HEK293 (cell line): ENCODE results near the gene LMF1.
A peak's percentile ranks its signal among the peaks of the same experiment; 100 is the strongest.

Source experiments
- CTCF ChIA-PET: fragments of 350-600 bp; formaldehyde crosslinking; extraction: SDS; loops from one replicate; lab custom pipeline; 2021; ENCODE audit warnings: antibody characterized with exemption; lab: Yijun Ruan, JAX
- POLR2A ChIA-PET: fragments of 300-600 bp; formaldehyde crosslinking; extraction: SDS; loops from one replicate; lab custom pipeline; 2020; ENCODE audit warnings: antibody characterized with exemption, inconsistent platforms; lab: Yijun Ruan, JAX
- H3K27ac ChIP-seq: fragments of 200-500 bp; sonication (Bioruptor generic); 2 replicates; pipeline ENCODE4 v1.5.1; 2014; ENCODE audit warnings: low read depth, low read length, control low read depth, inconsistent platforms; ENCODE audit errors: extremely low read depth
- H3K36me3 ChIP-seq, 2 experiments: fragments of 200-500 bp in 1 of 2; sonication (Bioruptor generic) in 1 of 2; 1 replicate in 1 of 2; 2 replicates in 1 of 2; pipeline ENCODE4 v1.5.1; 2014 to 2017; ENCODE audit warnings: inconsistent platforms in 2 of 2, low read length in 2 of 2; ENCODE audit not compliant: control insufficient read depth in 2 of 2, insufficient read depth in 1 of 2
- H3K4me1 ChIP-seq: fragments of 200-500 bp; sonication (Bioruptor generic); 2 replicates; pipeline ENCODE4 v1.5.1; 2014; ENCODE audit warnings: mild to moderate bottlenecking, low read length, inconsistent platforms; ENCODE audit not compliant: control insufficient read depth, insufficient read depth
- H3K4me3 ChIP-seq: 2 replicates; pipeline ENCODE4 v1.5.1; 2011; ENCODE audit warnings: low read depth, mild to moderate bottlenecking, control low read depth, low read length, moderate library complexity
- H3K9me3 ChIP-seq: fragments of 200-500 bp; sonication (Bioruptor generic); 2 replicates; pipeline ENCODE4 v1.5.1; 2014; ENCODE audit warnings: low read depth, low read length, inconsistent platforms; ENCODE audit not compliant: control insufficient read depth, insufficient read depth
- IKZF3 ChIP-seq: fragments of 450-650 bp; IDR thresholded peaks from 2 replicates; pipeline ENCODE4 v1.5.0; 2018; ENCODE audit warnings: missing biosample characterization, mild to moderate bottlenecking, missing genetic modification characterization, moderate library complexity
- KLF10 ChIP-seq: fragments of 450-650 bp; IDR thresholded peaks from 2 replicates; pipeline ENCODE4 v1.5.1; 2018; ENCODE audit warnings: missing biosample characterization, mild to moderate bottlenecking, missing genetic modification characterization
- REPIN1 ChIP-seq: fragments of 450-650 bp; formaldehyde crosslinking; IDR thresholded peaks from 2 replicates; pipeline ENCODE4 v1.5.1; 2017; ENCODE audit warnings: missing biosample characterization, missing genetic modification characterization, low read depth
- TSHZ1 ChIP-seq: fragments of 450-650 bp; formaldehyde crosslinking; IDR thresholded peaks from 2 replicates; pipeline ENCODE4 v1.5.1; 2016; ENCODE audit warnings: missing biosample characterization, missing genetic modification characterization, borderline replicate concordance
- ZBTB20 ChIP-seq: fragments of 450-650 bp; formaldehyde crosslinking; IDR thresholded peaks from 2 replicates; pipeline ENCODE4 v1.5.1; 2016; ENCODE audit warnings: missing biosample characterization, missing genetic modification characterization
- ZFP3 ChIP-seq: fragments of 450-650 bp; formaldehyde crosslinking; IDR thresholded peaks from 2 replicates; pipeline ENCODE4 v1.5.1; 2016; ENCODE audit warnings: low read depth, missing biosample characterization, missing genetic modification characterization
- ZFP69B ChIP-seq: fragments of 450-650 bp; formaldehyde crosslinking; IDR thresholded peaks from 2 replicates; pipeline ENCODE4 v1.5.1; 2016; ENCODE audit warnings: missing biosample characterization, missing genetic modification characterization
- ZNF132 ChIP-seq: fragments of 450-650 bp; formaldehyde crosslinking; IDR thresholded peaks from 2 replicates; pipeline ENCODE4 v1.5.1; 2017; ENCODE audit warnings: missing biosample characterization, missing genetic modification characterization, borderline replicate concordance
- ZNF174 ChIP-seq: fragments of 450-650 bp; formaldehyde crosslinking; IDR thresholded peaks from 2 replicates; pipeline ENCODE4 v1.5.0; 2017; ENCODE audit warnings: missing biosample characterization, mild to moderate bottlenecking, missing genetic modification characterization
- ZNF202 ChIP-seq: fragments of 450-650 bp; formaldehyde crosslinking; IDR thresholded peaks from 2 replicates; pipeline ENCODE4 v1.5.1; 2016; ENCODE audit warnings: missing biosample characterization, missing genetic modification characterization, borderline replicate concordance
- ZNF248 ChIP-seq: fragments of 450-650 bp; formaldehyde crosslinking; IDR thresholded peaks from 2 replicates; pipeline ENCODE4 v1.5.1; 2017; ENCODE audit warnings: missing biosample characterization, missing genetic modification characterization
- ZNF362 ChIP-seq: fragments of 450-650 bp; formaldehyde crosslinking; IDR thresholded peaks from 2 replicates; pipeline ENCODE4 v1.5.1; 2016; ENCODE audit warnings: missing biosample characterization, missing genetic modification characterization
- ZNF555 ChIP-seq: fragments of 450-650 bp; formaldehyde crosslinking; conservative IDR thresholded peaks from 2 replicates; pipeline ENCODE4 v1.5.1; 2017; ENCODE audit warnings: missing biosample characterization, mild to moderate bottlenecking, missing genetic modification characterization, inconsistent platforms
- ZNF585B ChIP-seq: fragments of 450-650 bp; formaldehyde crosslinking; IDR thresholded peaks from 2 replicates; pipeline ENCODE4 v1.5.1; 2016; ENCODE audit warnings: missing biosample characterization, missing genetic modification characterization
- ZNF664 ChIP-seq: fragments of 450-650 bp; formaldehyde crosslinking; IDR thresholded peaks from 2 replicates; pipeline ENCODE4 v1.5.1; 2016; ENCODE audit warnings: missing biosample characterization, missing genetic modification characterization
- ZSCAN30 ChIP-seq: fragments of 450-650 bp; IDR thresholded peaks from 2 replicates; pipeline ENCODE4 v1.5.1; 2018; ENCODE audit warnings: missing biosample characterization, mild to moderate bottlenecking, missing genetic modification characterization, moderate library complexity
- TF ChIP-seq, protein P1 (sequence below): fragments of 450-650 bp; formaldehyde crosslinking; IDR thresholded peaks from 2 replicates; pipeline ENCODE4 v1.5.1; 2016; ENCODE audit warnings: missing biosample characterization, missing genetic modification characterization
- TF ChIP-seq, protein P2 (sequence below): fragments of 450-650 bp; formaldehyde crosslinking; IDR thresholded peaks from 2 replicates; pipeline ENCODE4 v1.5.1; 2016; ENCODE audit warnings: missing biosample characterization, missing genetic modification characterization
- TF ChIP-seq, protein P3 (sequence below): sonication (generic); formaldehyde crosslinking; IDR thresholded peaks from 2 replicates; pipeline ENCODE4 v1.8.1; 2022; ENCODE audit warnings: mild to moderate bottlenecking, moderate library complexity, missing genetic modification reagents

LMF1 gene

GRCh38 chr16:877242-878071 is 93.3 kb downstream of the LMF1 start (continued):
- TF ChIP-seq IKZF3 (tag by site-specific recombination) (no peak), ZNF132 (tag by site-specific recombination) (no peak), ZNF664 (tag by site-specific recombination) (no peak), ZNF248 (no peak), ZNF555 (tag by site-specific recombination) (no peak)

GRCh38 chr16:876523-877241 is 94.1 kb downstream of the LMF1 start:
- no peak overlapping the region for H3K27ac ChIP-seq
- CTCF ChIA-PET = no interaction called here
- no peak for TF ChIP-seq ZNF362 (tag by site-specific recombination)
- TF ChIP-seq KLF10 (tag by site-specific recombination) = no peak
- TF ChIP-seq, protein P1, sequence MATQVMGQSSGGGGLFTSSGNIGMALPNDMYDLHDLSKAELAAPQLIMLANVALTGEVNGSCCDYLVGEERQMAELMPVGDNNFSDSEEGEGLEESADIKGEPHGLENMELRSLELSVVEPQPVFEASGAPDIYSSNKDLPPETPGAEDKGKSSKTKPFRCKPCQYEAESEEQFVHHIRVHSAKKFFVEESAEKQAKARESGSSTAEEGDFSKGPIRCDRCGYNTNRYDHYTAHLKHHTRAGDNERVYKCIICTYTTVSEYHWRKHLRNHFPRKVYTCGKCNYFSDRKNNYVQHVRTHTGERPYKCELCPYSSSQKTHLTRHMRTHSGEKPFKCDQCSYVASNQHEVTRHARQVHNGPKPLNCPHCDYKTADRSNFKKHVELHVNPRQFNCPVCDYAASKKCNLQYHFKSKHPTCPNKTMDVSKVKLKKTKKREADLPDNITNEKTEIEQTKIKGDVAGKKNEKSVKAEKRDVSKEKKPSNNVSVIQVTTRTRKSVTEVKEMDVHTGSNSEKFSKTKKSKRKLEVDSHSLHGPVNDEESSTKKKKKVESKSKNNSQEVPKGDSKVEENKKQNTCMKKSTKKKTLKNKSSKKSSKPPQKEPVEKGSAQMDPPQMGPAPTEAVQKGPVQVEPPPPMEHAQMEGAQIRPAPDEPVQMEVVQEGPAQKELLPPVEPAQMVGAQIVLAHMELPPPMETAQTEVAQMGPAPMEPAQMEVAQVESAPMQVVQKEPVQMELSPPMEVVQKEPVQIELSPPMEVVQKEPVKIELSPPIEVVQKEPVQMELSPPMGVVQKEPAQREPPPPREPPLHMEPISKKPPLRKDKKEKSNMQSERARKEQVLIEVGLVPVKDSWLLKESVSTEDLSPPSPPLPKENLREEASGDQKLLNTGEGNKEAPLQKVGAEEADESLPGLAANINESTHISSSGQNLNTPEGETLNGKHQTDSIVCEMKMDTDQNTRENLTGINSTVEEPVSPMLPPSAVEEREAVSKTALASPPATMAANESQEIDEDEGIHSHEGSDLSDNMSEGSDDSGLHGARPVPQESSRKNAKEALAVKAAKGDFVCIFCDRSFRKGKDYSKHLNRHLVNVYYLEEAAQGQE = peak; percentile 81
- TF ChIP-seq TSHZ1 = no peak
- no peak for TF ChIP-seq REPIN1
- TF ChIP-seq ZSCAN30 (tag by site-specific recombination) = no peak
- no peak overlapping the region for H3K4me3 ChIP-seq
- H3K36me3 ChIP-seq = no peaks in the 10 kb centered on the region
- H3K9me3 ChIP-seq = no peaks in the 10 kb centered on the region
- POLR2A ChIA-PET = no interaction called here
- H3K4me1 ChIP-seq = no peaks in the 10 kb centered on the region

DNA sequence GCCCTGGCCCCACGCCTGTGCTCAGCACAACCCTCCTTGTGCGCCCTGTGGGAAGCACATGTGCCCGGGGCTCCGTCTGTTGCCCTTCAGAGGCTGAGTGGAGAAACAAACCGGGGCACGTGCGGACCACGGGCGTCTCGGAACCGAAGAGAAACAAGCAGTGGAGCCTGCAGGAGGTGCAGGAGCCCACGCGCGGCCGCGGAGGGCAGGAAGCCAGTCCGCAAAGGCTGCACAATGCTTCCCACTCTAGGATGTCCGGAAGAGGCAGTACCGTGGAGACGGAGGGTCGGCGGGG is 94.8 kb downstream of the LMF1 start:
- Histone ChIP-seq H3K4me3 (no peak overlapping the region), H3K4me1 (no peaks in the 10 kb centered on the region), H3K36me3 (no peaks in the 10 kb centered on the region), H3K27ac (no peak overlapping the region), H3K9me3 (no peaks in the 10 kb centered on the region)
- ChIA-PET POLR2A (no interaction called here), CTCF (no interaction called here)
- TF ChIP-seq, protein P2, sequence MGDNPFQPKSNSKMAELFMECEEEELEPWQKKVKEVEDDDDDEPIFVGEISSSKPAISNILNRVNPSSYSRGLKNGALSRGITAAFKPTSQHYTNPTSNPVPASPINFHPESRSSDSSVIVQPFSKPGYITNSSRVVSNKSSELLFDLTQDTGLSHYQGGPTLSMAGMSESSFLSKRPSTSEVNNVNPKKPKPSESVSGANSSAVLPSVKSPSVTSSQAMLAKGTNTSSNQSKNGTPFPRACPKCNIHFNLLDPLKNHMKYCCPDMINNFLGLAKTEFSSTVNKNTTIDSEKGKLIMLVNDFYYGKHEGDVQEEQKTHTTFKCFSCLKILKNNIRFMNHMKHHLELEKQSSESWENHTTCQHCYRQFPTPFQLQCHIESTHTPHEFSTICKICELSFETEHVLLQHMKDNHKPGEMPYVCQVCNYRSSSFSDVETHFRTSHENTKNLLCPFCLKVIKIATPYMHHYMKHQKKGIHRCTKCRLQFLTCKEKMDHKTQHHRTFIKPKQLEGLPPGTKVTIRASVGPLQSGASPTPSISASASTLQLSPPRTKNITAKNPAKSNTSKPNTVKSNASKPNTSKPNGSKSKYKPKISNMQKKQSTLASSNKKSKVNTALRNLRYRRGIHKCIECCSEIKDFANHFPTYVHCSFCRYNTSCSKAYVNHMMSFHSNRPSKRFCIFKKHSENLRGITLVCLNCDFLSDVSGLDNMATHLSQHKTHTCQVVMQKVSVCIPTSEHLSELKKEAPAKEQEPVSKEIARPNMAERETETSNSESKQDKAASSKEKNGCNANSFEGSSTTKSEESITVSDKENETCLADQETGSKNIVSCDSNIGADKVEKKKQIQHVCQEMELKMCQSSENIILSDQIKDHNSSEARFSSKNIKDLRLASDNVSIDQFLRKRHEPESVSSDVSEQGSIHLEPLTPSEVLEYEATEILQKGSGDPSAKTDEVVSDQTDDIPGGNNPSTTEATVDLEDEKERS = no peak
- TF ChIP-seq ZNF174 (no peak), ZFP69B (tag by site-specific recombination) (no peak), ZNF585B (tag by site-specific recombination) (no peak), ZFP3 (tag by site-specific recombination) (no peak), ZNF202 (tag by site-specific recombination) (no peak), ZBTB20 (tag by site-specific recombination) (no peak)
- TF ChIP-seq, protein P3, sequence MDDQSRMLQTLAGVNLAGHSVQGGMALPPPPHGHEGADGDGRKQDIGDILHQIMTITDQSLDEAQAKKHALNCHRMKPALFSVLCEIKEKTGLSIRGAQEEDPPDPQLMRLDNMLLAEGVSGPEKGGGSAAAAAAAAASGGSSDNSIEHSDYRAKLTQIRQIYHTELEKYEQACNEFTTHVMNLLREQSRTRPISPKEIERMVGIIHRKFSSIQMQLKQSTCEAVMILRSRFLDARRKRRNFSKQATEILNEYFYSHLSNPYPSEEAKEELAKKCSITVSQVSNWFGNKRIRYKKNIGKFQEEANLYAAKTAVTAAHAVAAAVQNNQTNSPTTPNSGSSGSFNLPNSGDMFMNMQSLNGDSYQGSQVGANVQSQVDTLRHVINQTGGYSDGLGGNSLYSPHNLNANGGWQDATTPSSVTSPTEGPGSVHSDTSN (CRISPR knock-in tag) = no peak
